A673 (cell line): ENCODE results near the gene BBS9. TPM values are rescaled to one million over a fixed set of nuclear protein-coding genes. Genes with fewer than 3 reads are reported as not detected.

Source experiments
- BruUV-seq: library from RNA; stranded (reverse); fragments of 400-500 nt; replicated peaks from 2 replicates; lab custom pipeline; 2021; lab: Mats Ljungman, UMichigan
- CTCF ChIA-PET: fragments of 300-600 bp; sonication (Branson Sonifier 250); formaldehyde crosslinking; loops from one replicate; lab custom pipeline; 2022; ENCODE audit warnings: antibody characterized with exemption; lab: Charles Lee
- POLR2A ChIA-PET: fragments of 300-600 bp; sonication (Branson Sonifier 250); formaldehyde crosslinking; loops from one replicate; lab custom pipeline; 2022; ENCODE audit warnings: antibody characterized with exemption; ENCODE audit not compliant: low non-redundant PET; lab: Charles Lee
- DNase-seq: peaks from one replicate; pipeline ENCODE4 v3.0.0-alpha.2; 2015; ENCODE audit warnings: low spot score
- H3K27ac ChIP-seq: fragments of 200-600 bp; sonication (generic); 2 replicates; pipeline ENCODE4 v1.5.1; 2016; ENCODE audit warnings: mixed run types, low read depth, mild to moderate bottlenecking, mixed read lengths, antibody characterized with exemption, low read length; ENCODE audit not compliant: poor library complexity, severe bottlenecking
- H3K27me3 ChIP-seq: fragments of 200-600 bp; sonication (generic); replicated peaks from 2 replicates; pipeline ENCODE4 v1.6.1; 2017; ENCODE audit warnings: mixed run types, low read depth, mild to moderate bottlenecking, mixed read lengths, antibody characterized with exemption, low read length; ENCODE audit not compliant: insufficient read depth, poor library complexity
- H3K36me3 ChIP-seq: fragments of 200-600 bp; sonication (generic); 2 replicates; pipeline ENCODE4 v1.6.1; 2016; ENCODE audit warnings: mixed run types, mild to moderate bottlenecking, mixed read lengths, antibody characterized with exemption, low read length; ENCODE audit not compliant: insufficient read depth, poor library complexity, severe bottlenecking
- H3K4me1 ChIP-seq: fragments of 200-600 bp; sonication (generic); 2 replicates; pipeline ENCODE4 v1.6.1; 2017; ENCODE audit warnings: mixed run types, mild to moderate bottlenecking, mixed read lengths, antibody characterized with exemption, low read length; ENCODE audit not compliant: insufficient read depth, poor library complexity, severe bottlenecking
- H3K4me3 ChIP-seq: fragments of 200-600 bp; sonication (generic); 2 replicates; pipeline ENCODE4 v1.5.1; 2016; ENCODE audit warnings: low read depth, mixed run types, mild to moderate bottlenecking, mixed read lengths, low read length; ENCODE audit not compliant: poor library complexity, severe bottlenecking
- H3K9me3 ChIP-seq: fragments of 200-600 bp; sonication (generic); 2 replicates; pipeline ENCODE4 v1.6.1; 2016; ENCODE audit warnings: mixed run types, low read depth, mild to moderate bottlenecking, mixed read lengths, antibody characterized with exemption, low read length; ENCODE audit not compliant: poor library complexity, severe bottlenecking
- CTCF ChIP-seq: fragments of 300-800, 200-600 bp; sonication (generic); conservative IDR thresholded peaks from 2 replicates; pipeline ENCODE4 v1.5.1; 2017; ENCODE audit warnings: low read depth, mild to moderate bottlenecking, antibody characterized with exemption, low read length, moderate library complexity, mixed read lengths
- EZH2 ChIP-seq: fragments of 200-600 bp; sonication (generic); IDR thresholded peaks from 2 replicates; pipeline ENCODE4 v1.6.1; 2017; ENCODE audit warnings: borderline replicate concordance, low read depth, mild to moderate bottlenecking, mixed read lengths, antibody characterized with exemption, low read length; ENCODE audit not compliant: poor library complexity, severe bottlenecking
- intact Hi-C: fragments of 100-400 bp; cut with micrococcal nuclease; formaldehyde crosslinking; loops from one replicate; pipeline ENCODE4 v1.10.0; 2022; ENCODE audit not compliant: unreplicated experiment
- total RNA-seq: library from RNA; stranded (reverse); gene quantifications from 2 replicates; pipeline ENCODE4 v1.2.3, GENCODE V29; 2021

Gene BBS9
- total RNA-seq, 1 experiment from 2014 or later, result 9.4 TPM

- H3K9me3 ChIP-seq, result no peaks in the 10 kb centered on the region
- H3K4me1 ChIP-seq, result no peaks in the 10 kb centered on the region
- ChIA-PET POLR2A (no interaction called here), CTCF (no interaction called here)
- BruUV-seq, result no TSS peak
- no peaks in the 10 kb centered on the region for H3K36me3 ChIP-seq
- no peaks in the 10 kb centered on the region for H3K27me3 ChIP-seq
- DNase-seq, result peak; percentile 3
- intact Hi-C loops, result no loop called here
- no peak overlapping the region for H3K4me3 ChIP-seq
- no peak overlapping the region for H3K27ac ChIP-seq
- TF ChIP-seq EZH2 (no peak), CTCF (no peak)
Observed at GRCh38 chr7:33591490-33591889, 462.1 kb downstream of the BBS9 start.

GRCh38 chr7:33592718-33593117, 463.4 kb downstream of the BBS9 start:
- BruUV-seq, result no TSS peak
- Histone ChIP-seq H3K4me3 (no peak overlapping the region), H3K27me3 (no peaks in the 10 kb centered on the region), H3K36me3 (no peaks in the 10 kb centered on the region), H3K4me1 (no peaks in the 10 kb centered on the region), H3K27ac (no peak overlapping the region), H3K9me3 (no peaks in the 10 kb centered on the region)
- no peak for TF ChIP-seq EZH2
- TF ChIP-seq CTCF, result no peak
- DNase-seq, result no peak
- ChIA-PET POLR2A (no interaction called here), CTCF (no interaction called here)
- intact Hi-C loops, result no loop called here

- intact Hi-C loops, result no loop called here
- no TSS peak for BruUV-seq
- no peak overlapping the region for H3K4me3 ChIP-seq
- no peaks in the 10 kb centered on the region for H3K9me3 ChIP-seq
- POLR2A ChIA-PET, result no interaction called here
- DNase-seq, result no peak
- TF ChIP-seq CTCF, result no peak
- TF ChIP-seq EZH2, result no peak
- no peaks in the 10 kb centered on the region for H3K4me1 ChIP-seq
- CTCF ChIA-PET, result no interaction called here
- H3K36me3 ChIP-seq, result no peaks in the 10 kb centered on the region
- no peak overlapping the region for H3K27ac ChIP-seq
- H3K27me3 ChIP-seq, result no peaks in the 10 kb centered on the region
Observed at GRCh38 chr7:33593611-33594010, 464.2 kb downstream of the BBS9 start.
